KBM-7 (cell line): Measurements from ENCODE around the gene TMEM123.

Experiments
- DNase-seq: peaks from one replicate; pipeline ENCODE4 v3.0.0-alpha.2; 2015
- in situ Hi-C: fragments of 300-500 bp; cut with MboI; formaldehyde crosslinking; loops from 2 replicates; pipeline ENCODE4 v1.14.3; 2020; ENCODE audit warnings: low sequenced_read_pairs, low pct_unique_long_range_greater_than_20kb, mixed read lengths

The TMEM123 gene

DNA sequence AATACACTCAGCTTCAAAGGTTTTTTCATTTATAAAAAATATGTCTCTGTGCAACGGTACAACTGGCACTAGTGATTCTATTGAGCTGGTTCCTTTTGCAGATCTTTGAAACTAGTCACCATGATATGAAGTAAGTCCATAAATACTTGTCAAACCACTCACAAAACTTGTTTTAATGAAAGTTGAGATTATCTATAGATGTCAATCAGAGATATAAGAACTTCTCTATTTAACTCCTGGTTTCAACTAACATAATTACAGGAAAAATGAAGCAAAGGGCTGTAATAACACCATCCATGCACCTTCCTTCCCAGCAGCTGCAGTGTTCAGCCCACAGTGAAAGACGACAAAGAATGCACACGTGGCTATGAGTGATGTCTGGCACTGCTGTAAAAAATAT lies 44.7 kb downstream of the TMEM123 start:
- no peak for DNase-seq
- in situ Hi-C loops = no loop called here

- DNase-seq = no peak
- in situ Hi-C loops = no loop called here
Measured at GRCh38 chr11:102406099-102406498, 46.5 kb downstream of the TMEM123 start.

- in situ Hi-C loops = no loop called here
- no peak for DNase-seq
Measured at GRCh38 chr11:102405501-102405900, 47.1 kb downstream of the TMEM123 start.

GRCh38 chr11:102402548-102402947 lies 50.0 kb downstream of the TMEM123 start:
- in situ Hi-C loops = no loop called here
- no peak for DNase-seq

DNA sequence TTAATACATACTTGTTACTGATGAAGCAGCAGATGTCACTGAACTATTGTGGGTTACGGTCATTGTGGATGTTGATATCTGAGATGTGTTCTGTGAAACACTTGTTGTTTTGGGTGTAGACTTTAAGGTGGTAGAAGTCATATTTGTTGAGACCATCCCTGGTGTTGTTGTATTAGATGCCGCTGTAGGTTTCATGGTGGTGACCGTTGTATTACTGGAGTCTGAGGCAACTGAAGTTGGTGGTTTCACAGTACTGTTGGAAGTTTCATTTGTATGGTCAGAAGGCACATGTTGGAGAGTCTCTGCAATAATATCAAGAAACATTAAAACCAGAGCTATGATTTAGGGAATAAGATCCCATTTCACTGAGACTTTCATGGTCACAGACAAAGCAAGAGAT lies 50.7 kb downstream of the TMEM123 start:
- in situ Hi-C loops = no loop called here
- no peak for DNase-seq

DNA sequence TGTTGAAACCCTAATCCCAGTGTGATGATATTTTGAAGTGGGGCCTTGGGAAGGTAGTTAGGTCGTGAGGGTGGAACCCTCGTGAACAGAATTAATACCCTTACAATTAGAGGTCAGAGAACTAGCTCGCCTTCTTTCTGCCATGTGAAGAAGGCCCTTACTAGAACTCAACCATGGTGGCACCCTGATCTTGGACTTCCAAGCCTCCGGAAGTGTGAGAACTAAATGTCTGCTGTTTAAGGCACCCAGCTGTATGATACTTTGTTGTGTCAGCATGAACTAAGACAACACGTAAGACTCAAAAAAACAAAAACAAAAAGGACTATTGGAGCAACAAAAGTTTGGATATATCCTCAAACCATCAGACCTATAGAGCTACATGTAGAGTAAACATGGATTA lies 52.0 kb downstream of the TMEM123 start:
- in situ Hi-C loops = no loop called here
- DNase-seq = no peak

GRCh38 chr11:102399189-102399588 lies 53.4 kb downstream of the TMEM123 start:
- in situ Hi-C loops = no loop called here
- DNase-seq = no peak

DNA sequence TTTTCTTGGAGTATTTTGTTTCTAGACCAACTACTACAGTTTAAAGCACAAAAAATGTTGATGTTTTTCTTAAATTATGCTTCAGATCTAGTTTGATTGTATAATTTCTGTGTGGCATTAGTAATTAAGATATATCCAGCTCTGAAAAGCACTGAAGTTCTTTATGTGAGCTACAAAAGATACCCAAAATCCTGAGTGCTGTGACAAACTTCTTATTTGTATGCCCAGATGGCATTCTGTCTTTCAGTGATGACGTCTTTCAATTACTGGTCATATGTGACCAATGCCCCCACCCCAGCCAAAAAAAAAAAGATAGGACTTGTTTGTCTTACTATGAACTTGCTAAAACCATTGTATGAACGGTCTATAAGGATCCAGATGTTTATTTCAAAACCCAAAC lies 54.3 kb downstream of the TMEM123 start:
- no peak for DNase-seq
- in situ Hi-C loops = no loop called here

DNA sequence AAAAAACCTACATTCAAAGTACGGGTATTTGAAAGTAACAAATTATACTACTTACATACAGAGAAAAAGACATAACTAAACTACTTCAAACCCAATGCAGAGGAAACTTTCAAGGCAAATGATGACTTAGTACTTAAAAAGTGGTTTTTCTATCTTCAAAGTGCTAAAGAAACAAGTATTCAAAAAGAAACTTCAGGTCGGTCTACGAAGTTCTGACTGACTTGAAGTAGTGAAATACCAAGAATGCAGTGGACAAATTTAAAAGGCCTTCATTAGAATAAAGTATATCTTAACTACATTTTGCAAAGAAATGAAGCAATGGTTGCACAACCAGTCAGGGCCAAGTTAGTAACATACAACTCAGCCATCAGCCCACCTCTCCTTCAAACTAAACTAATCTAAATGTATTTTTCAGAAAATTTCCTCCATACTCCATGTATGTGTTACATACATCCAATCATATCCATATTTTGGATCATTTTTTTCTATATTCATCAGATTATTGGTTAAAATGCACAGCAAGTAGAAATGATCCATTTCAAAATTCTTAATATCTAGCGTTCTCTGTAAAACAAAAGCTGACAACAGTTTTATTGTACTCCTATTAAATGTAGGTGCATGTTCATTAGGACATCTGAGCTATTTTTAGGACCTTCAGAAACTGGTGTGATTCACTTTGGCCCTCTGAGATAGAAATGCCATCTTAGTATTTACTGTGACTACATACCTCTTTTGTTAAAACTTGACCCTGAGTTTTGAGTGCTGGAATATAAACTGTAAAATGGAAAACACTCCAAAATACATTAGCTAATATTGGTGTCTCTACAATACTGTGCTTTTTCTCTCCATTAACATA lies 55.6 kb downstream of the TMEM123 start:
- in situ Hi-C loops = no loop called here

DNA sequence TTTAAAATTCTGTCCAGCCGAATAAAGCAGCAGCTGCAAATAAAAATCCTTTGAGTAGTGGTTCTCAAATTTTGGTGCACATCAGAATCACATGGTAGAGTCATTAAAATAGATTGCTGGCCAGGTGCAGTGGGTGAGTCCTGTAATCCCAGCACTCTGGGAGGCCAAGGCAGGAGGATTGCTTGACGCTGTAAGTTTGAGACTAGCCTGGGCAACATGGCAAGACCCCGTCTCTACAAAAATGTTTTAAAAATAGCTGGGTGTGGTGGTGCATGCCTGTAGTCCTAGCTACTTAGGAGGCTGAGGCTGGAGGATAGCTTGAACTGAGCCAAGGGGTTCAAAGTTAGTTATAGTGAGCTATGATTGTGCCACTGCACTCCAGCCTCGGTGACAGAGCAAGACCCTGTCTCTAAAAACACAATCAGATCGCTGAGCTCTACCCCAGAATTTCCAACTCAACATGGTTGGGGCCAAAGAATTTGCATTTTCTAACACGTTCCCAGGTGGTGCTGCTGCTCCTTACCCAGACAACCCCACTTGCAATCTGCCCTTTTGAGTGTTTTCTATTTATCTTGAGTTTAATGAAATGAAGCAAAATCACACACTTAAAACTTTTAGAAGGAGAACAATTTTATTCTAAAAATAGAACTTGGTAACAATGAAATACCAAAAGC lies 56.7 kb downstream of the TMEM123 start:
- DNase-seq = no peak
- in situ Hi-C loops = no loop called here

More for the DNA sequence above, 55.6 kb downstream of the TMEM123 start:
- no peak for DNase-seq

- no peak for DNase-seq
- in situ Hi-C loops = no loop called here
Measured at GRCh38 chr11:102393272-102393730, 59.3 kb downstream of the TMEM123 start.

DNA sequence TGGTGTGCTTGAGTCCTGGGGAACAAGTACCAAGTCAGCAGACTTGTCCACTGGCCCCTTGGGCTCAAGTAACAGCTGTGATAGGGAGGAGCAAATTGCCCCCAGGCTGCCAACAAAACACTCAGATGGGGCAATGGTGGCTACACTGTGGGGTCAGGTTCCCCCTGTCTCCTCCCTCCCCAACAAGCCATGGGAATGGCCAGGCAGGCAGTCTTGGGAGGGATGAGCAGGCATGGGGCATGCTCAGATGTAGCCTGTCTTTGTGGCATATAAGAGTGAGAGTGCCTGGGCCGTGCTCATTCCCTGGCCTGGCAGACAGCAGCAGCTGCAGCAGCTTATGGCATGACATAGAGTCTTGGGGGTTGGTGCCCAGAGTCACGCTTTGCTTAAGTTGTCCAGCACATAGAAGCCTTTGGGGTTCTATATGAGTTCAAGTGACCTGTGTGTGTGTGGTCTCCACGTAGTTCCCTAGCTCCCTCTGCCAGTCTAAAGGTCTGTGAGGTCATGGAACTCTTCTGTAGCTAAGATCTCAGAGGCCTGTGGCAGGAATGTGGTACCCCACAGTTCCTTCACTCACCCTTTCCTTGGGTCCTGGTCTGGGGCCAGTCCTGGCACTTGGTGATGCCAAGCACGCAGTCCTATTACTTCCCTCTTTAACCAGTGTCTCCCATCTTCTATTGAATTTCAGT lies 60.9 kb downstream of the TMEM123 start:
- in situ Hi-C loops = no loop called here
- no peak for DNase-seq

GRCh38 chr11:102390667-102391465 lies 61.7 kb downstream of the TMEM123 start:
- in situ Hi-C loops = no loop called here
- DNase-seq = peak; percentile 73

GRCh38 chr11:102389253-102389652 lies 63.3 kb downstream of the TMEM123 start:
- DNase-seq = no peak
- in situ Hi-C loops = no loop called here

- in situ Hi-C loops = no loop called here
- no peak for DNase-seq
Measured at GRCh38 chr11:102387043-102387781, 65.4 kb downstream of the TMEM123 start.

DNA sequence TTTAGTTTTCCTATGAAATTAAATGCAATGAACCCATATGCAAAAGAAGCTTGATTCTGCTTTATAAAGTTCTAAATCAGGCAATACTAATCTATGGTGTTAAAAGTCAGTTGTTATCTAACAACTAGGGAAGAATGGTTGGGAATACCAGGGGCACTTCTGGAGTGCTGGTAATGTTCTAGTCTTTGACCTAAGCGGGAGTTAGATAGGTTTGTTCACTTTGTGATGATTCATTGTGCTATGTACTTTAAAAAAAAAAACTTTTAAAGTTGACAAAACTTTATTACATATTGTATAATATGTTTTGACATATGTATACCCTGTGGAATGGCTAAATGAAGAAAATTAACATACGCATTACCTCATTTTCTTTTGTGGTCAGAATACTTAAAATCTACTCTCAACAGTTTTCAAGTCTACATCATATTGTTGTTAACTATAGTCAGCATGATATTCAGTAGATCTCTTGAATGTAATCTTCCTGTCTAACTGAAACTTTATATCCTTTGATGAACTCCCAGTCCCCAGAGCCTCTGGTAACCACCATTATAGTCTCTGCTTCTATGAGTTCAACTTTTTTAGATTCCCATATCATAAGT lies 66.3 kb downstream of the TMEM123 start:
- DNase-seq = no peak
- in situ Hi-C loops = no loop called here

GRCh38 chr11:102385085-102386007 lies 67.2 kb downstream of the TMEM123 start:
- peak; percentile 38 for DNase-seq
- in situ Hi-C loops = no loop called here
